ENCODE results near the gene ADCY6. TPM values are rescaled to one million over a fixed set of nuclear protein-coding genes. Genes with fewer than 3 reads are reported as not detected.

The ADCY6 gene
- total and polyA plus RNA-seq, 2 of the 4 experiments (the other 2 are of a cell fraction), result 18.5 to 34.4 TPM

- no peak overlapping the region for H3K4ac ChIP-seq (ENCODE audit: low read depth, low read length)
- H2BK20ac ChIP-seq (ENCODE audit: low read depth, low read length), result no peak overlapping the region
- DNase-seq (no peak), ATAC-seq (ENCODE audit: low read depth) (no peak)
- H2AK9ac ChIP-seq (replicated peaks; ENCODE audit: low read depth, low read length, poor library complexity), result no peak overlapping the region
- H3K56ac ChIP-seq (ENCODE audit: extremely low read depth, insufficient read depth, low read length), result no peak overlapping the region
- H3K23ac ChIP-seq (ENCODE audit: low read depth, low read length), result no peak overlapping the region
- H3K18ac ChIP-seq (ENCODE audit: low read depth, low read length), result no peak overlapping the region
- H3K4me1 ChIP-seq (ENCODE audit: control insufficient read depth, insufficient read depth, low read length), result peaks cover 12% of the 10 kb centered on the region
- CTCF ChIA-PET, result no interaction called here
- no peak overlapping the region for H2BK5ac ChIP-seq (ENCODE audit: low read depth, low read length, poor library complexity, severe bottlenecking)
- intact Hi-C loops (cut with micrococcal nuclease) (no loop called here), dilution Hi-C loops (cut with HindIII; ENCODE audit: low sequenced_read_pairs, unreplicated experiment) (no loop called here), in situ Hi-C loops (cut with MboI; ENCODE audit: low sequenced_read_pairs) (loop anchor here (25.0 kb wide), 1 partner anchor 239 kb away; the partner anchor contains the start of gene OR8S1)
- H3K9me3 ChIP-seq (ENCODE audit: control insufficient read depth, insufficient read depth, low read length), result no peaks in the 10 kb centered on the region
- no peak overlapping the region for H2AFZ ChIP-seq (replicated peaks; ENCODE audit: low read length, poor library complexity)
- 100% methylated on average over 10 of the region's 29 CpGs; no CpG with 5 or more reads in 1 of the 2 experiments for WGBS, 2 experiments (ENCODE audit: extremely low coverage in 2 of 2, insufficient read length in 1 of 2)
- H3K4me2 ChIP-seq (ENCODE audit: low read depth, low read length), result no peak overlapping the region
- H2BK120ac ChIP-seq (ENCODE audit: low read depth, low read length), result no peak overlapping the region
- H3K27ac ChIP-seq (ENCODE audit: insufficient read depth, low read length), result no peak overlapping the region
- BruUV-seq (replicated peaks), result no TSS peak
- H3K79me1 ChIP-seq (ENCODE audit: low read depth in 1 of 2, low read length in 2 of 2), result peaks cover 23 to 33% of the 10 kb centered on the region in 2 experiments
- H2BK15ac ChIP-seq (ENCODE audit: low read depth, low read length), result no peak overlapping the region
- H3K27me3 ChIP-seq (ENCODE audit: control insufficient read depth, insufficient read depth, low read length), result no peaks in the 10 kb centered on the region
- H4K5ac ChIP-seq (ENCODE audit: low read depth, low read length), result no peak overlapping the region
- H2AK5ac ChIP-seq (ENCODE audit: low read depth, low read length), result no peak overlapping the region
- no peak overlapping the region for H4K8ac ChIP-seq (ENCODE audit: low read depth in 2 of 2, low read length in 2 of 2)
- H4K91ac ChIP-seq (ENCODE audit: insufficient read depth, low read depth, low read length), result no peak overlapping the region
- POLR2A ChIA-PET (ENCODE audit: unreplicated experiment), result no interaction called here
- no peak overlapping the region for H3K14ac ChIP-seq (replicated peaks; ENCODE audit: low read depth, low read length)
- peaks cover 10% of the 10 kb centered on the region for H4K20me1 ChIP-seq (ENCODE audit: insufficient read depth, low read length)
- no peak overlapping the region for H3K9ac ChIP-seq (ENCODE audit: low read depth, low read length)
- peaks cover 64% of the 10 kb centered on the region for H3K36me3 ChIP-seq (ENCODE audit: control insufficient read depth, insufficient read depth, low read length)
- no peak for TF ChIP-seq MAZ (IDR thresholded peaks at IDR 0.05; ENCODE audit: borderline replicate concordance, low read depth, low read length)
- TF ChIP-seq CEBPB (IDR thresholded peaks at IDR 0.05; ENCODE audit: low read depth, low read length), result no peak
- H3K9me1 ChIP-seq (ENCODE audit: insufficient read depth, low read length), result peaks cover 13% of the 10 kb centered on the region; the same call in 1 of the 2 replicates
- H3K4me3 ChIP-seq (ENCODE audit: insufficient read depth, low read depth, low read length), result no peak overlapping the region
These were observed 12.8 kb downstream of the ADCY6 start for GRCh38 chr12:48775991-48776649.

Data from IMR-90 (cell line).